Heart left ventricle (tissue), 13 donors: ENCODE results near the gene COL17A1.

ENCODE experiments used
- CTCF ChIP-seq, 12 donors: fragments of 200-600 bp; sonication (generic) in 4 of 12; IDR thresholded peaks; one replicate each; pipeline versions ENCODE4 v1.5.0 to v1.8.0; 2018 to 2022; ENCODE audit warnings: antibody characterized with exemption in 12 of 12, mild to moderate bottlenecking in 5 of 12
- POLR2A ChIP-seq, 2 donors: fragments of 450-650 bp; IDR thresholded peaks; one replicate each; pipeline ENCODE4 v1.6.1; 2017; ENCODE audit warnings: antibody characterized with exemption in 2 of 2, mild to moderate bottlenecking in 2 of 2, moderate library complexity in 2 of 2
- donor health status: ischemic (EF 13 %, LVEDD 7.1; RV severe dilation, severe dysfunction).
- donor health status: DM: no; HTN: yes; CAD: no.
- donor health status: DM: no; HTN: no; CAD: no.
- donor health status: ischemic (EF 25% LVEDD 6.9; RV normal size, moderate dysfunction).
- donor health status: ischemic (EF 25% LVEDD 5.7; RV mildly dilated, moderate dysfunction).
- donor health status: ischemic (EF 35%, LVEDD 5.7; RV mildly dilated, moderate dysfunction).
- donor health status: nonischemic (EF 11% LVEDD 7.7; RV severe dilation, severe dysfunction).
- donor health status: DM: yes; HTN: yes; CAD: no.
- donor health status: PGD.
- donor health status: ischemic (EF 29% LVEDD 5.4; RV normal size, mild dysfunction).
- donor health status: nonischemic (EF 23%, LVEDD 6.1; RV moderate dilation, normal function).

GRCh38 chr10:103986360-103986759, 99.3 kb downstream of the COL17A1 start:
- TF ChIP-seq CTCF (IDR thresholded peaks at IDR 0.05): no peak
- TF ChIP-seq POLR2A (IDR thresholded peaks at IDR 0.05): no peak
